Activated CD4-positive, alpha-beta T cell treated with anti-CD3 and anti-CD28 coated beads for 36 hours (primary cell): ENCODE results near the gene CCDC59. TPM values are rescaled to one million over a fixed set of nuclear protein-coding genes. Genes with fewer than 3 reads are reported as not detected.
A peak's percentile ranks its signal among the peaks of the same experiment; 100 is the strongest.
"Not testable (repeated sequence)": the region's sequence is repeated elsewhere in the genome, so short reads cannot be mapped to it uniquely, and the experiment has no call there.

Experiments used
- ATAC-seq: fragments of 200-7000 bp; cut with Tn5 transposase; one replicate; pipeline ENCODE4 v1.10.0; 2021; ENCODE audit warnings: mild to moderate bottlenecking, moderate library complexity
- CTCF ChIA-PET: fragments of 350-600 bp; sonication (Branson Sonifier 250); formaldehyde crosslinking; loops from one replicate; lab custom pipeline; 2021; ENCODE audit warnings: antibody characterized with exemption; lab: Charles Lee
- POLR2A ChIA-PET: fragments of 350-600 bp; sonication (Branson Sonifier 250); formaldehyde crosslinking; loops from one replicate; lab custom pipeline; 2021; ENCODE audit warnings: antibody characterized with exemption, inconsistent platforms; lab: Charles Lee
- DNase-seq: peaks from one replicate; pipeline ENCODE4 v3.0.0-alpha.2; 2020
- H3K27ac Mint-ChIP-seq: one replicate; pipeline ENCODE4 v1.8.0; 2021; ENCODE audit warnings: mixed read lengths
- H3K27me3 Mint-ChIP-seq: one replicate; pipeline ENCODE4 v1.8.0; 2021; ENCODE audit warnings: mixed read lengths
- H3K36me3 Mint-ChIP-seq: one replicate; pipeline ENCODE4 v1.8.0; 2021; ENCODE audit warnings: low read depth, mixed read lengths
- H3K4me1 Mint-ChIP-seq: one replicate; pipeline ENCODE4 v1.8.0; 2021; ENCODE audit warnings: mixed read lengths
- H3K4me3 Mint-ChIP-seq: one replicate; pipeline ENCODE4 v1.8.0; 2021; ENCODE audit warnings: mild to moderate bottlenecking, moderate library complexity, mixed read lengths
- H3K9me3 Mint-ChIP-seq: one replicate; pipeline ENCODE4 v1.8.0; 2021; ENCODE audit warnings: low read depth, mixed read lengths
- intact Hi-C, 2 experiments: fragments of 100-400 bp; cut with DNase I in 1 of 2; cut with micrococcal nuclease in 1 of 2; formaldehyde crosslinking; loops; one replicate each; pipeline versions ENCODE4 v1.14.2 to v1.15.1; 2022 to 2024; cut with DNase I, micrococcal nuclease
- total RNA-seq, 2 experiments: library from RNA; stranded (reverse); gene quantifications; one replicate each; pipeline ENCODE4 v1.2.3, GENCODE V29; 2021

The CCDC59 gene
- total RNA-seq, 2 experiments from 2014 or later: 104 to 137 TPM

DNA sequence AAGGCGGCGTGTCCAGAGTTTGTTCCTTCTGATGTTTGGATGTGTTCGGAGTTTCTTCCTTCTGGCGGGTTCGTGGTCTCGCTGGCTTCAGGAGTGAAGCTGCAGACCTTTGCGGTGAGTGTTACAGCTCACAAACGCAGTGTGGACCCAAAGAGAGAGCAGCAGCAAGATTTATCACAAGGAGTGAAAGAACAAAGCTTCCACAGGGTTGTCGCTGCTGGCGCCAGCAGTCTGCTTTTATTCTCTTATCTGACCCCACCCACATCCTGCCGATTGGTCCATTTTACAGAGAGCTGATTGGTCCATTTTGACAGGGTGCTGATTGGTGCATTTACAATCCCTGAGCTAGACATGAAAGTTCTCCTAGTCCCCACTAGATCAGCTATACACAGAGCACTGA, 2.6 kb upstream of the CCDC59 start:
- CTCF ChIA-PET, POLR2A ChIA-PET, H3K27me3 Mint-ChIP-seq, DNase-seq, H3K27ac Mint-ChIP-seq, H3K9me3 Mint-ChIP-seq, intact Hi-C loops, H3K4me3 Mint-ChIP-seq, ATAC-seq: not testable (repeated sequence)
- peaks cover 27% of the 10 kb centered on the region for H3K36me3 Mint-ChIP-seq
- H3K4me1 Mint-ChIP-seq: peaks cover 40% of the 10 kb centered on the region

DNA sequence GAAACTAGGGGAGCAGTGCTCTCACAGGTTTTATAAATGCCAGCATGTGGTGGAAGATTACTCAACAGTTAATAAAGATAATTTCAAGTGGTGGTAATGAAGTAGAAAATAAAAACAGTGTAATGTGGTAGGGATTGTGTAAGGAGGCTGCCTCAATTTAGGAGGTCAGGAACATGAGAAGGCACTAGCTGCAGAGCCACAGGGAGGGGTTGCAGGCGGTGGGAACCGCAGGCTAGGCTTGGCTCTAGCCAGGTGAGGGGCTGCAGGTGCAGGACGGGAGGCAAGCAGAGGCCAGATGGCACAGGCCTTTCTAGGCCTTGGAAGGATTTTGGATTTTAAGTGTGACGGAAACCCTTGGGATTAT, 910 bp upstream of the CCDC59 start:
- DNase-seq: peak; percentile 23
- H3K4me3 Mint-ChIP-seq: peak overlapping the region; percentile 98
- H3K27ac Mint-ChIP-seq: peak overlapping the region; percentile 99
- CTCF ChIA-PET: interaction anchor here (0.5 to 1.2 kb wide), 4 partner anchors 10 to 327 kb away, joined by 3 to 6 read pairs (median 4); no protein-coding TSS in a partner anchor
- POLR2A ChIA-PET: no interaction called here
- H3K36me3 Mint-ChIP-seq: peaks cover 41% of the 10 kb centered on the region
- H3K9me3 Mint-ChIP-seq: peaks cover 3% of the 10 kb centered on the region
- H3K27me3 Mint-ChIP-seq: no peaks in the 10 kb centered on the region
- H3K4me1 Mint-ChIP-seq: peaks cover 49% of the 10 kb centered on the region
- intact Hi-C loops: loop anchor here in 1 of 2 experiments (2.0 kb wide), 1 partner anchor 328 kb away; the partner anchor contains the start of gene TMTC2
- ATAC-seq: peak; percentile 1

DNA sequence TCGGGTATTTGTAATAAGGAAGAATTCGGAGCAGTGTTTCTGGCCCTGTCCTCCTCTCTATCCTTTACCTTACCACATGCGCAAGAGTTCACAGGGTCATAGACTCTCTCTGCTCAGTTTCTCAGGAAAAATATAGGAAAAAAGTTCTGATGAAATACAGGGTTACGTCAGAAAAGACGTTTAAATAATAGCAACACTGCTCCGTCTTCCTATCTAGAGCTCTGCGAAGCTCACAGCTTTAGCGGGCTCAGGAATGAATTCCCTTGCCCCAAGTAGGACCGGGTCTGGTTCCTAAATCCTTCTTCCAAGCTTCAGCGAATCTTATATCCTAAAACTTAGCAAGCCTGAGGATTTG, 365 bp downstream of the CCDC59 start:
- Mint-ChIP-seq H3K4me1 (peaks cover 44% of the 10 kb centered on the region), H3K9me3 (peaks cover 3% of the 10 kb centered on the region), H3K27ac (peak overlapping the region; percentile 99), H3K4me3 (peak overlapping the region; percentile 98), H3K27me3 (no peaks in the 10 kb centered on the region), H3K36me3 (peaks cover 51% of the 10 kb centered on the region)
- intact Hi-C loops: loop anchor here (1.0 to 2.0 kb wide), 4 partner anchors 328 to 714 kb away; partner anchors contain the start of gene TMTC2 (in 2 of the 2)
- no peak for DNase-seq
- ChIA-PET CTCF (interaction anchor here (0.6 to 1.3 kb wide), 12 partner anchors 8 to 640 kb away, joined by 3 to 6 read pairs (median 3); partner anchors contain the start of gene TMTC2), POLR2A (no interaction called here)
- ATAC-seq: no peak

DNA sequence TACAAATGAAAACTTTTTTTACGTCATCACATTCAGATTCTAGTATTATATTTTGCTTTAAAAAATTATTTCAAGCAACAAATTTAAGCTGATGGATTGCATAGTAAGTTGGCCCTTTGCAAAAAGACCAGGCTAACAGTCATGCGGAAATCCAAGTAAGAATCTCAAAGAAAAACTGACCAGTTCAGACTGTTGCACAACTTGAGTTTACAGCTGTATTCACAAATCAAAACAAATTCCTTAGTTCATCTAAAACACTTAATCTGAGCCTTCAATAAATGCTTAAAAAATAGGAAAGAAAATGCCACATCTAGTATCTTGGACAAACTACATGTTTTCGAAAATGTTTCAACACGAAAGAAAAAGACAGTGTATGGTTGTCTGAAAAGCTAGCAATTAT, 847 bp downstream of the CCDC59 start:
- H3K4me1 Mint-ChIP-seq: peaks cover 44% of the 10 kb centered on the region
- intact Hi-C loops: no loop called here

DNA sequence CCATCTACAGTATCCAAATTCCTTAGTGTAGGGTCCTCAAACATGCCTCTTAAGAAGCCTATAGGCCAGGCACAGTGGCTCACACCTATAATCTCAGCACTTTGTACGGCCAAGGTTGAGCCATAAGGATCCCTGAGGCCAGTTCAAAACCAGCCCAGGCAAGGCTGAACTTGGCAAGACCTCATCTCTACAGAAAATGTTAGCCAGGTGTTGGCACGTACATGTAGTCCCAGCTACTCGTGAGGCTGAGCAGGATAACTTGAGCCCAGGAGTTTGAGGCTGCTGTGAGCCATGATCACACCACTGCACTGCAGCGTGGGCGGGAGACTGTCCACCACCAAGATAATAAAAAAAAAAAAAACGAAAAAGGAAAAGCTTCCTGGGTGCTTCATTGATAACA, 6.8 kb downstream of the CCDC59 start:
- H3K36me3 Mint-ChIP-seq: peaks cover 38% of the 10 kb centered on the region
- H3K27ac Mint-ChIP-seq: no peak overlapping the region
- POLR2A ChIA-PET: no interaction called here
- CTCF ChIA-PET: interaction anchor here (0.9 kb wide), 1 partner anchor 16 kb away, joined by 3 read pairs; no protein-coding TSS in a partner anchor
- H3K4me3 Mint-ChIP-seq: no peak overlapping the region
- intact Hi-C loops: no loop called here
- H3K9me3 Mint-ChIP-seq: no peaks in the 10 kb centered on the region
- H3K27me3 Mint-ChIP-seq: no peaks in the 10 kb centered on the region
- peaks cover 18% of the 10 kb centered on the region for H3K4me1 Mint-ChIP-seq
- ATAC-seq (no peak), DNase-seq (no peak)

More for the DNA sequence above, 847 bp downstream of the CCDC59 start:
- peaks cover 3% of the 10 kb centered on the region for H3K9me3 Mint-ChIP-seq
- DNase-seq: no peak
- peak overlapping the region; percentile 99 for H3K27ac Mint-ChIP-seq
- H3K27me3 Mint-ChIP-seq: no peaks in the 10 kb centered on the region
- ATAC-seq: no peak
- POLR2A ChIA-PET: no interaction called here
- peak overlapping the region; percentile 98 for H3K4me3 Mint-ChIP-seq
- CTCF ChIA-PET: interaction anchor here (1.1 to 1.3 kb wide), 2 partner anchors 8 to 25 kb away, joined by 3 read pairs; no protein-coding TSS in a partner anchor
- peaks cover 51% of the 10 kb centered on the region for H3K36me3 Mint-ChIP-seq

DNA sequence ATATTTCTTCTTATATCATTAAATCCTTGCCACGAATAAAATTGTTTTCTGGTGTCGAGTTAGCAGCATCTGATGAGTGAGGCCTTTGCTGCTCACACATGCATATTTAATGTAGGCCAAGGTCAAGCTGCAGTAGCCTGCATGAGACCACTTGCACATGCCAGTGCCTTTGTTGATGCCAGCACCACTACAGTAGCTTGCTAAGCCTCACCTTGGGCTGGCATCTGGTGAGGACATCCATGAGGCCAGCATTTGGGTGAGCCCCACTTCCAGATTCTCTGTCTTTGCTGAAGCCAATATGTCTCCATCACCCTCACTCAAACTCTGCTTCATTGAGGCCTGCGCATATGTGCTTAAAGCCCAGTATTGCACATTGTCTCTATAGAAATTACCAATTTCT, 8.0 kb downstream of the CCDC59 start:
- no peak overlapping the region for H3K4me3 Mint-ChIP-seq
- intact Hi-C loops: no loop called here
- H3K27ac Mint-ChIP-seq: no peak overlapping the region
- no peak for DNase-seq
- H3K9me3 Mint-ChIP-seq: no peaks in the 10 kb centered on the region
- peaks cover 26% of the 10 kb centered on the region for H3K36me3 Mint-ChIP-seq
- CTCF ChIA-PET: no interaction called here
- H3K4me1 Mint-ChIP-seq: peaks cover 6% of the 10 kb centered on the region
- no peak for ATAC-seq
- H3K27me3 Mint-ChIP-seq: no peaks in the 10 kb centered on the region
- POLR2A ChIA-PET: no interaction called here

DNA sequence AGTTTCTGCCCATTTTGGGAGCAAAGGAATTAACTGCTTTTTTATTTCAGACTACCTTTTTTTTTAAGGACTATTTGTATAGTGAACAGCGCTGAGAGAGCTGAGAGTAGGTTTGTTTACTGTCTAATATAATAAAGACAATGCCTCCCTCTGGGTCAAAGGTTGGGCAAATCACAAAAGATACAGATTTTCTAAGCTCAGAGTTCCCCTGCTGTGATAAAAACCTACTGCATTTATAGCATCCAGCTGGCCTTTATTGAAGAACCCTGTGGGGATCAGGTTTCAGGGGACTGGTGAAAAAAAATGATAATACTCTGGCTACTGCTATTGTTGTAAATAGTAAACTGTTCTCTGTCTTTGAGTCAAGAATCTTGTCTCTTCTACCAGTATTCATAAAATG, 28.7 kb downstream of the CCDC59 start:
- Mint-ChIP-seq H3K36me3 (no peaks in the 10 kb centered on the region), H3K4me3 (no peak overlapping the region), H3K27ac (no peak overlapping the region), H3K4me1 (no peaks in the 10 kb centered on the region), H3K9me3 (no peaks in the 10 kb centered on the region), H3K27me3 (peaks cover 2% of the 10 kb centered on the region)
- ChIA-PET CTCF (no interaction called here), POLR2A (no interaction called here)
- intact Hi-C loops: no loop called here
- ATAC-seq (no peak), DNase-seq (no peak)

DNA sequence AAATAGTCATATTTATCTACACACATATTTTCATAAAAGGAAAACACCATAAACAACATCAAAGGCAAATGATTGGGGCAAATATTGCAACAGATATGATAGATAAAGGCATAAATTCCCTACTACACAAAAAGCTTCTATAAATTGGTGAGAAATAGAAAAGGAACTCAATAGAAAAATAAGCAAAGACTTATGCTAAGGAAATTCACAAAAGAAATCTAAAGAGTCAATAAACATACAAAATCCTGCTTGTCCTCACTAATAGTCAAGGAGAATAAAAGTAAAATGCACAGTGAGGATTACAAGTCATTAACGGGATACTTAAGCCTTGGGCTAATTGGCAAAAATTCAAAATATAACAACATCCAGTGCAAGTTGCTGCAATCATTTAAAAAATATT, 30.3 kb downstream of the CCDC59 start:
- Mint-ChIP-seq H3K4me3 (no peak overlapping the region), H3K27ac (no peak overlapping the region), H3K36me3 (no peaks in the 10 kb centered on the region), H3K27me3 (peaks cover 3% of the 10 kb centered on the region), H3K4me1 (no peaks in the 10 kb centered on the region), H3K9me3 (no peaks in the 10 kb centered on the region)
- CTCF ChIA-PET: interaction anchor here (1.2 kb wide), 1 partner anchor 252 kb away, joined by 3 read pairs; no protein-coding TSS in a partner anchor
- POLR2A ChIA-PET: no interaction called here
- intact Hi-C loops: loop anchor here (1.0 kb wide), 1 partner anchor 684 kb away; no protein-coding TSS in a partner anchor
- DNase-seq: no peak
- no peak for ATAC-seq

DNA sequence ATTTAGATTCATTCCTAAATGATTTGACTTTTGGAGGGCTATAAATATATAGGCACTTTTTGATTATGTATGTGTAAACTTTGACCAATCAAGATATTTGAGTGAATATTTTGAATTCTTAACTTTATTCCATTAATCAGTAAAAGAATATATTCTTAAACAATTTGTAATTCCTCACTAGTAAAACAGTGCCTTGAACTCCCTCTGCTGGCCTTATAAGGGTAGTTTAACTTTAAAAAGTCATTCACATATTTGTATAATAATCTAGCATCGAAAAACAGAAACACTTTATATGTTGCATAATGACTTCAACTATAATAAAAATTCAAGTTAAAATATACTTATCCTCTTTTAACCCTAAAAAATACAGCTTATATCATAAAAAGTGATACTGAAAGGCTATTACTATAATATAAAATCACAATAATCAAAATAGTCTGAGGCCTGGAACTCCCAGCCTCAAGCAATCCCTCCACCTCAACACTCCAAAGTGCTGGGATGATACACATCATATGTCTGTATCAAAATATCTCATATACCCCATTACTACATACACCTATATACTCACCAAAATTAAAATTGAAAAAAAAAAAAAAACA, 31.2 kb downstream of the CCDC59 start:
- intact Hi-C loops: loop anchor here (1.0 kb wide), 1 partner anchor 683 kb away; no protein-coding TSS in a partner anchor
- ChIA-PET CTCF (interaction anchor here (1.2 kb wide), 2 partner anchors 27 to 251 kb away, joined by 3 read pairs; no protein-coding TSS in a partner anchor), POLR2A (no interaction called here)
- Mint-ChIP-seq H3K27me3 (peaks cover 3% of the 10 kb centered on the region), H3K4me3 (no peak overlapping the region), H3K27ac (no peak overlapping the region), H3K36me3 (no peaks in the 10 kb centered on the region), H3K4me1 (no peaks in the 10 kb centered on the region), H3K9me3 (no peaks in the 10 kb centered on the region)
- DNase-seq (no peak), ATAC-seq (no peak)

DNA sequence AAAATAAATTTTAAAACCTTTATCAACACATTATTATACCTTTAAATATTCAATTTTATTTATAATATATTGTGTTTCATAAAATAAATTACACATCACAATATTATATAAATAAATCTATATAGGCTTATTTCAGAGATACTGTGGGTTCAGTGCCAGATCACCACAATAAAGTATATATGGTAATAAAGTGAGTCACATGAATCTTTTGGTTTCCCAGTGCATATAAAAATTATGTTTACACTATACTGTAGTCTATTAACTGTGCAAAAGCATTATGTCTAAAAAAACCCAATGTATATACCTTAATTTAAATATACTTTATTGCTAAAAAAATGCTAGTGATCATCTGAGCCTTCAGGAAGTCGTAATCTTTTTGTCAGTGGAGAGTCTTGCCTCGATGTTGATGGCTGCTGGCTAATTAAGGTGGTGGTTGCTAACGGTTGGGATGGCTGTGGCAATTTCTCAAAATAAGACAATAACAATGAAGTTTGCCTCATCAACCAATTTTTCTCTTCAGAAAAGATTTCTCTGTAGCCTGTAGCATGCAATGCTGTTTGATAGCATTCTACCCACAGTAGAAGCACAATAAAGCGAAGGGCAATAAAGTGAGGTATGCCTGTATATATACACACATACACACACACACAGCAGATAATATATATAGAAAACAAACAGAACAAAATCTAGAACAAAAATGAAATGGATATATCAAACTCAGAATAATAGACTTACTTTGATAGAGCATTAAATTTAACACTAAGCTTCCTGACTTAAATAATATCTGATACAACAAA, 32.4 kb downstream of the CCDC59 start:
- ChIA-PET POLR2A (no interaction called here), CTCF (interaction anchor here (1.2 kb wide), 1 partner anchor 28 kb away, joined by 3 read pairs; no protein-coding TSS in a partner anchor)
- H3K36me3 Mint-ChIP-seq: no peaks in the 10 kb centered on the region
- no peak overlapping the region for H3K27ac Mint-ChIP-seq
- no peak for DNase-seq
- intact Hi-C loops: no loop called here
- no peaks in the 10 kb centered on the region for H3K9me3 Mint-ChIP-seq
- peaks cover 9% of the 10 kb centered on the region for H3K27me3 Mint-ChIP-seq
- no peak overlapping the region for H3K4me3 Mint-ChIP-seq
- H3K4me1 Mint-ChIP-seq: no peaks in the 10 kb centered on the region
- ATAC-seq: no peak

DNA sequence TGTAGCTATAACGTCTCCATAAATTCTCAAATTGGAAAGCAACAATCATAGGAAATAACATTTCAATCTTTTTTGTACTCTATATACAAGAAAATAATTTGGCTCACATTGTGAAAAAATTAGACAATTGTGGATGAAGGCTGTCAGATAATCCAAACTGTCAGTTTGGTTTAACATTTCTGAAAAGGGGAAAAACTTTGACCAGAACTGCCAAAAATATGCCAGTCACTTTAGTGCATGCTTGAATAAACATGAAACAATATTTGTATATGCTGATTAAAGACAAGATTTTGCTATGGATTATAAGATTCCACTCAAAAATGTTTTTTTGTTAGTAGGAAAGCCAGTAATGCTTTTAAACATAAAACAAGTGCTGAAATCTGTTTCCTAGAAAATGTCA, 38.9 kb downstream of the CCDC59 start:
- intact Hi-C loops: no loop called here
- H3K27ac Mint-ChIP-seq: no peak overlapping the region
- H3K4me1 Mint-ChIP-seq: no peaks in the 10 kb centered on the region
- ChIA-PET POLR2A (no interaction called here), CTCF (no interaction called here)
- no peak for ATAC-seq
- H3K36me3 Mint-ChIP-seq: no peaks in the 10 kb centered on the region
- no peaks in the 10 kb centered on the region for H3K9me3 Mint-ChIP-seq
- H3K27me3 Mint-ChIP-seq: peaks cover 9% of the 10 kb centered on the region
- DNase-seq: no peak
- H3K4me3 Mint-ChIP-seq: no peak overlapping the region
